GM12874 (cell line): Measurements from ENCODE around the gene FLII.

ENCODE experiments used
- CTCF ChIP-seq: IDR thresholded peaks from 2 replicates; pipeline ENCODE4 v1.5.1; 2011; ENCODE audit warnings: low read depth, mild to moderate bottlenecking, control low read depth, low read length, moderate library complexity; ENCODE audit not compliant: insufficient read depth

The FLII gene

GRCh38 chr17:18245038-18245776 is 13.3 kb downstream of the FLII start:
- no peak for TF ChIP-seq CTCF

- no peak for TF ChIP-seq CTCF
Observed at GRCh38 chr17:18241229-18241871, 17.2 kb downstream of the FLII start.

- no peak for TF ChIP-seq CTCF
Observed at GRCh38 chr17:18240449-18240848, 18.1 kb downstream of the FLII start.

GRCh38 chr17:18238299-18238698 is 20.2 kb downstream of the FLII start:
- no peak for TF ChIP-seq CTCF

- no peak for TF ChIP-seq CTCF
Observed at GRCh38 chr17:18237461-18237860, 21.1 kb downstream of the FLII start.

- no peak for TF ChIP-seq CTCF
Observed at GRCh38 chr17:18236494-18236893, 22.0 kb downstream of the FLII start.

GRCh38 chr17:18235743-18236256 is 22.7 kb downstream of the FLII start:
- no peak for TF ChIP-seq CTCF
